Neural crest cell (in vitro differentiated cells): ENCODE results near the gene TUBA4B. TPM values are rescaled to one million over a fixed set of nuclear protein-coding genes. Genes with fewer than 3 reads are reported as not detected.
A peak's percentile ranks its signal among the peaks of the same experiment; 100 is the strongest.

Experiments used
- DNase-seq: peaks from one replicate; pipeline ENCODE4 v3.0.0; 2021; ENCODE audit warnings: low read depth, mixed read lengths, low spot score
- H3K27ac Mint-ChIP-seq: one replicate; pipeline ENCODE4 v1.8.0; 2021; ENCODE audit warnings: mild to moderate bottlenecking, mixed read lengths; ENCODE audit not compliant: unreplicated experiment
- H3K27me3 Mint-ChIP-seq: 2 replicates; pipeline ENCODE4 v1.8.0; 2021; ENCODE audit warnings: low read depth, mild to moderate bottlenecking, mixed read lengths
- H3K36me3 Mint-ChIP-seq: 2 replicates; pipeline ENCODE4 v1.8.0; 2021; ENCODE audit warnings: low read depth, mild to moderate bottlenecking, mixed read lengths
- H3K4me1 Mint-ChIP-seq: 2 replicates; pipeline ENCODE4 v1.8.0; 2021; ENCODE audit warnings: mixed read lengths
- H3K4me3 Mint-ChIP-seq: one replicate; pipeline ENCODE4 v1.8.0; 2021; ENCODE audit warnings: mild to moderate bottlenecking, mixed read lengths
- H3K9me3 Mint-ChIP-seq: 2 replicates; pipeline ENCODE4 v1.8.0; 2021; ENCODE audit warnings: mixed read lengths
- CTCF ChIP-seq: fragments of 200-600 bp; sonication (generic); conservative IDR thresholded peaks from 2 replicates; pipeline ENCODE4 v1.5.0; 2021; ENCODE audit warnings: antibody characterized with exemption, mild to moderate bottlenecking
- total RNA-seq: library from RNA; stranded (reverse); gene quantifications from 2 replicates; pipeline ENCODE4 v1.2.1, GENCODE V29; 2021

Gene TUBA4B
- total RNA-seq, 1 donor from 2014 or later, result not detected

- peaks cover under 1% of the 10 kb centered on the region for H3K4me1 Mint-ChIP-seq
- no peaks in the 10 kb centered on the region for H3K36me3 Mint-ChIP-seq
- TF ChIP-seq CTCF, result no peak
- no peak overlapping the region for H3K27ac Mint-ChIP-seq
- peaks cover 61% of the 10 kb centered on the region for H3K27me3 Mint-ChIP-seq
- no peak overlapping the region for H3K4me3 Mint-ChIP-seq
- DNase-seq, result no peak
- H3K9me3 Mint-ChIP-seq, result no peaks in the 10 kb centered on the region
Measured at GRCh38 chr2:219272356-219272755, 19.3 kb downstream of the TUBA4B start.

DNA sequence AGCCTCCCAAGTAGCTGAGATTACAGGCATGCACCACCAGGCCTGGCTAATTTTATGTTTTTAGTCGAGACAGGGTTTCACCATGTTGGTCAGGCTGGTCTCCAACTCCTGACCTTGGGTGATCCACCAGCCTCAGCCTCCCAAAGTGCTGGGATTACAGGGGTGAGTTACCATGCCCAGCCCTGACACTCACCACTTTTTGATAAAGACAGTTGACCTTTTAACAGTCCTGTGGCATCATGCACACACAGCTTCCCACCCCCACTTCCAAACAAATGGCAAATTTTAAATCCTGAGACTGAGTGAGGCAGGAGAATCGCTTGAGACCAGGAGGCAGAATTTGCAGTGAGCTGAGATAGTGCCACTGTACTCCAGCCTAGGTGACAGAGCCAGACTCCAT is 20.0 kb downstream of the TUBA4B start:
- Mint-ChIP-seq H3K27me3 (peaks cover 63% of the 10 kb centered on the region), H3K27ac (no peak overlapping the region), H3K9me3 (no peaks in the 10 kb centered on the region), H3K4me3 (no peak overlapping the region), H3K4me1 (peaks cover 7% of the 10 kb centered on the region), H3K36me3 (no peaks in the 10 kb centered on the region)
- no peak for TF ChIP-seq CTCF
- no peak for DNase-seq

GRCh38 chr2:219273937-219274336 is 20.9 kb downstream of the TUBA4B start:
- no peaks in the 10 kb centered on the region for H3K36me3 Mint-ChIP-seq
- H3K4me1 Mint-ChIP-seq, result peaks cover 15% of the 10 kb centered on the region
- peaks cover 55% of the 10 kb centered on the region for H3K27me3 Mint-ChIP-seq
- no peak overlapping the region for H3K4me3 Mint-ChIP-seq
- peak overlapping the region; percentile 50 for H3K27ac Mint-ChIP-seq
- DNase-seq, result no peak
- no peak for TF ChIP-seq CTCF
- no peaks in the 10 kb centered on the region for H3K9me3 Mint-ChIP-seq

- no peak for TF ChIP-seq CTCF
- no peak for DNase-seq
- Mint-ChIP-seq H3K36me3 (no peaks in the 10 kb centered on the region), H3K4me3 (no peak overlapping the region), H3K27me3 (peaks cover 50% of the 10 kb centered on the region), H3K9me3 (no peaks in the 10 kb centered on the region), H3K4me1 (peaks cover 17% of the 10 kb centered on the region), H3K27ac (no peak overlapping the region)
Measured at GRCh38 chr2:219274361-219274921, 21.4 kb downstream of the TUBA4B start.

GRCh38 chr2:219277703-219278654 is 24.9 kb downstream of the TUBA4B start:
- Mint-ChIP-seq H3K27ac (no peak overlapping the region), H3K36me3 (no peaks in the 10 kb centered on the region), H3K4me1 (peaks cover 27% of the 10 kb centered on the region), H3K27me3 (peaks cover 23% of the 10 kb centered on the region), H3K4me3 (peak overlapping the region; percentile 89), H3K9me3 (no peaks in the 10 kb centered on the region)
- peak; percentile 81 for DNase-seq
- peak; percentile 98 for TF ChIP-seq CTCF
